Fibroblast of villous mesenchyme (primary cell): Measurements from ENCODE around the gene SPZ1. TPM values are rescaled to one million over a fixed set of nuclear protein-coding genes. Genes with fewer than 3 reads are reported as not detected.
"Not testable (repeated sequence)": the region's sequence is repeated elsewhere in the genome, so short reads cannot be mapped to it uniquely, and the experiment has no call there.

Source experiments
- DNase-seq: peaks from one replicate; pipeline ENCODE4 v3.0.0-alpha.2; 2010; ENCODE audit warnings: low read depth
- H3K4me3 ChIP-seq: 2 replicates; pipeline ENCODE4 v1.5.1; 2011; ENCODE audit warnings: low read depth, mild to moderate bottlenecking, low read length
- total RNA-seq: library from RNA; depleted of rRNA; stranded (reverse); fragments of >200 nt; gene quantifications from 2 replicates; pipeline ENCODE4 v1.2.3, GENCODE V29; 2012
- TF ChIP-seq, protein P1 (sequence below): IDR thresholded peaks from 2 replicates; pipeline ENCODE4 v1.5.1; 2012; ENCODE audit warnings: low read depth, mild to moderate bottlenecking, low read length; ENCODE audit not compliant: insufficient read depth

Gene SPZ1
- total RNA-seq, 1 donor, result not detected

DNA sequence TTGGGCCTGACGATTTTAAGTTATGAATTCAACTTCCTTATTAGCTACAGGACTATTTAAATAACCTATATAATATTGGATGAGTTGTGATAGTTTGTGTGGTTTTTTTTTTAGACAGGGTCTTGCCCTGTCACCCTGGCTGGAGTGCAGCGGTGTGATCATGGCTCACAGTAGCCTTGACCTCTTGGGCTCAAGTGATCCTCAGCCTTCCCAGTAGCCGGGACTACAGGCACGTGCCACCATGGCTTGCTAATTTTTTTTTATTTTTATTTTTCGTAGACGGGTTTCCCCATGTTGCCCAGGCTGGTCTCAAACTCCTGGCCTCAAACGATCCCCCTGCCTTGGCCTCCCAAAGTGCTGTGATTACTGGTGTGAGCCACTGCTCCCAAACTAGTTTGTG is 17.6 kb downstream of the SPZ1 start:
- DNase-seq, result no peak
- no peak overlapping the region for H3K4me3 ChIP-seq
- TF ChIP-seq, protein P1, sequence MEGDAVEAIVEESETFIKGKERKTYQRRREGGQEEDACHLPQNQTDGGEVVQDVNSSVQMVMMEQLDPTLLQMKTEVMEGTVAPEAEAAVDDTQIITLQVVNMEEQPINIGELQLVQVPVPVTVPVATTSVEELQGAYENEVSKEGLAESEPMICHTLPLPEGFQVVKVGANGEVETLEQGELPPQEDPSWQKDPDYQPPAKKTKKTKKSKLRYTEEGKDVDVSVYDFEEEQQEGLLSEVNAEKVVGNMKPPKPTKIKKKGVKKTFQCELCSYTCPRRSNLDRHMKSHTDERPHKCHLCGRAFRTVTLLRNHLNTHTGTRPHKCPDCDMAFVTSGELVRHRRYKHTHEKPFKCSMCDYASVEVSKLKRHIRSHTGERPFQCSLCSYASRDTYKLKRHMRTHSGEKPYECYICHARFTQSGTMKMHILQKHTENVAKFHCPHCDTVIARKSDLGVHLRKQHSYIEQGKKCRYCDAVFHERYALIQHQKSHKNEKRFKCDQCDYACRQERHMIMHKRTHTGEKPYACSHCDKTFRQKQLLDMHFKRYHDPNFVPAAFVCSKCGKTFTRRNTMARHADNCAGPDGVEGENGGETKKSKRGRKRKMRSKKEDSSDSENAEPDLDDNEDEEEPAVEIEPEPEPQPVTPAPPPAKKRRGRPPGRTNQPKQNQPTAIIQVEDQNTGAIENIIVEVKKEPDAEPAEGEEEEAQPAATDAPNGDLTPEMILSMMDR, result no peak

DNA sequence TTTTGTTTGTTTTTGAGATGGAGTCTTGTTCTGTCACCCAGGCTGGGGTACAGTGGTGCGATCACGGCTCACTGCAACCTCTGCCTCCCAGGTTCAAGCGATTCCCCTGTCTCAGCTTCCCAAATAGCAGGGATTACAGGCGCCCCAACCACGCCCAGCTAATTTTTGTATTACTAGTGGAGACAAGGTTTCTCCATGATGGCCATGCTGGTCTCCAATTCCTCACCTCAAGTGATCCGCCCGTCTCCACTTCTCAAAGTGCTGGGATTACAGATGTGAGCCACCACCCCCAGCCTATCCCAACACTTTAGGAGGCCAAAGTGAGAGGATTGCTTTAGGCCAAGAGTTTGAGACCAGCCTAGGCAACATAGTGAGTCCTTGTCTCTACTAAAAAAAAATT is 19.3 kb downstream of the SPZ1 start:
- no peak for DNase-seq
- TF ChIP-seq, protein P1, result no peak

DNA sequence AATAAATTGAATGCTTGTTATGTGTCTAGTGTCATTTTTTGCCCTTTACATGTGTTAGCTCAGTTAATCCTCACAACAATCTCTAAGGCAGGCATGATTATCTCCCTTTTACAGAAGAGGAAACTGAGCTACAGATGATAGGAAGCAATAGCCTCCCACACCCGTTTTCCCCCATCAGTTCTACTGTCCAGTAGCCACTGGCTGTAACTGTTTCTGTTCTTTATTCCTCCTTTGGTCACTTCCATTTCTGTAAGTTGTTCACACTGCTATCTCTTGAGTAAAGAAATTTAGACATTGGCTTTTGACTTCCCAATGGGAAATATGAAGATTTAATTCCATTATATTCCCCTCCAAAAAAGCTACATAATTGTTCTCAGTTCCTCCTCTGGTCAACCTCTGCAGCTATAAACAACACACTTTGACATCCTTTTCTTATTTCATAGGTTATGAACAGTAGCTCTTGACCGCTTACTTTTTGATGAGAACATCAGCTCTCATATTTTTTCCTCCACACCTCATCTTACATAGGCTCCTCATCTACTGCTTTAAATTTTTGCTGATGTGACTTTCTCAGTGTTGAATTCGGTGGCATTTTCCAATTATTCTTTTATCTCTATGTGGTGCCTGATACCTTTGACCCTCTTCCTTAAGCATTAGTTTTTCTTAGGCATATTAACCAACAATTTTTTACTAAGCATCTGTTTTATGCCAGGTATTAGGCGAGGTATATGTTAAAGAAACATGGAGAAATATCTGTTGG is 21.4 kb downstream of the SPZ1 start:
- no peak for DNase-seq
- TF ChIP-seq, protein P1, result no peak
- no peak overlapping the region for H3K4me3 ChIP-seq

More for the DNA sequence above, 19.3 kb downstream of the SPZ1 start:
- no peak overlapping the region for H3K4me3 ChIP-seq

DNA sequence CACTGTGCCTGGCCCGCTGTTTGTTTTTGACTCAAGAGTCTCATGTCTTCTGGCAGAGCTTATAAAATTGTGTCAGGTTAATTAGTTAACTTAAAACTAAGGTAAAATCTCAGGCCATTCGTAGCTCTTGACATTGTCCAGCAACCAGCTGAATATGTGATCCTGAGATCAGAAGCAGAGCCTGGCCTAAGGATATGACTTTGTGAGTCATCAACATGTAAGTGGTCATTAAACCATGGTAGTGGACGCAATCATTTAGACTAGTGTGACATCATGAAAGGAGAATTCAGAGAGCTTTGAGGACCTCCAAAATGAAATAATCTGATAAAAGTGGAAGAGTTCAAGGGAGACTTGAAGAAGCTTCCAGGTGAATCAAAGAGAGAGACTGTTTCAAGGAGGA is 23.3 kb downstream of the SPZ1 start:
- TF ChIP-seq, protein P1, result no peak
- peak; percentile 30 for DNase-seq
- no peak overlapping the region for H3K4me3 ChIP-seq

DNA sequence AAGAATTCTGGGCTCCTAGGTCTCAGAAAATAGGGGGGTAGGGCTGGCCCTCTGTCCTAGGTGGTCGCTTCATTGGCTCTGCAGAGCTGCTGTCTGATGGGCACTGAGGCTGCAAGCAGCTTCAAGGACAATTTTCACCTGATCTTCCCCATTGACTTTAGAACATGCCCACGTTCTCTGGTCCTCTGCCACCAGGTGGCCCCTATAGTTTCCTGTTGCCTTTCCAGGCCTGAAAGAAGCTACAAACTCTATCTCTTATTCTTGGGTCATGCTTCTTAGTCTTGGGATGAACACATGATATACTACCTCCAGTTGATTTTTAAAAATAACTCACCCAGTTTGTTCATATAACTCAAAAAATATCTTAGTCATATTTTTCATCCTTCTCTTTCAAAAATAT is 26.3 kb downstream of the SPZ1 start:
- peak; percentile 38 for DNase-seq
- TF ChIP-seq, protein P1, result peak; percentile 44
- no peak overlapping the region for H3K4me3 ChIP-seq

DNA sequence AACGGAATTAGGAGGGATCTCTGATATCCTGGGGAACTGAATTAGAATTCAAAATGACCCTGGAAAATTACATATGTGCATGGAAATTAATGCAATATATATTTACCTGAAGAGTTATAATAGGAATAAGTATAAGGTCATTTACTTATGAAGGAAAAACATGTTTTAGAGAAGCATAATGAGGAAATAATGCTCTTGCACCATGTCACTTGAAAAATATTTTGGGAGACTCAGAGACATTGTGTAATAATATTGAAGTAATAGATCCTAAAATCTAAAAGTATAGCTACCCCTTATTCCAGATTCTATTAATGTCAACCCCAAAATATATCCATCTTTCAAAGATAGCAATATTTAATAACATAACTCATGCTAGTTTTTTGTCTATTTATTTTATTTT is 28.4 kb downstream of the SPZ1 start:
- H3K4me3 ChIP-seq, result no peak overlapping the region
- DNase-seq, result no peak
- TF ChIP-seq, protein P1, result no peak

DNA sequence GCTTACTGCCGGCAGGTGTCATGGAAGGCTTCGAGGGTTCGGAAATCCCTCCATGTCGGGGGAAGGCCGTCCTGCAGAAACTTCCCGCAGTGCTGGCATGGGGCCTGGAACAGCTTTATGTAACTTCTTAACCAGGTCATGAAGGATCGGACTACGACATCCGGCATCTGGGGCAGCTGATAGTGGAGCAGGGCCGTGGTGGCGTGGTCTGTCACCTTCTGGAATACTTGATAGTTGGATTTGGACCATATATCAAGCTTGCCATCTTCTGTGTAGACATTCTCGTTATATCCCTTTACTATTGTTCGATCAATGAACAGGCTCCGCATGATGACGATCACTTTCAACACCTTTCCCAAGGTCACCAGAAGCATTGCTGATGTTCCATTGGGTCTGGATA is 31.2 kb downstream of the SPZ1 start:
- not testable (repeated sequence) for DNase-seq, H3K4me3 ChIP-seq
